HG03520 (cell line): Measurements from ENCODE around the gene DACT1.
A peak's percentile ranks its signal among the peaks of the same experiment; 100 is the strongest.

ENCODE experiments used
- ATAC-seq: cut with Tn5 transposase; IDR thresholded peaks from one replicate; pipeline ENCODE4 v1.9.1; 2021; ENCODE audit warnings: mild to moderate bottlenecking, moderate library complexity; ENCODE audit not compliant: unreplicated experiment

DACT1 gene

DNA sequence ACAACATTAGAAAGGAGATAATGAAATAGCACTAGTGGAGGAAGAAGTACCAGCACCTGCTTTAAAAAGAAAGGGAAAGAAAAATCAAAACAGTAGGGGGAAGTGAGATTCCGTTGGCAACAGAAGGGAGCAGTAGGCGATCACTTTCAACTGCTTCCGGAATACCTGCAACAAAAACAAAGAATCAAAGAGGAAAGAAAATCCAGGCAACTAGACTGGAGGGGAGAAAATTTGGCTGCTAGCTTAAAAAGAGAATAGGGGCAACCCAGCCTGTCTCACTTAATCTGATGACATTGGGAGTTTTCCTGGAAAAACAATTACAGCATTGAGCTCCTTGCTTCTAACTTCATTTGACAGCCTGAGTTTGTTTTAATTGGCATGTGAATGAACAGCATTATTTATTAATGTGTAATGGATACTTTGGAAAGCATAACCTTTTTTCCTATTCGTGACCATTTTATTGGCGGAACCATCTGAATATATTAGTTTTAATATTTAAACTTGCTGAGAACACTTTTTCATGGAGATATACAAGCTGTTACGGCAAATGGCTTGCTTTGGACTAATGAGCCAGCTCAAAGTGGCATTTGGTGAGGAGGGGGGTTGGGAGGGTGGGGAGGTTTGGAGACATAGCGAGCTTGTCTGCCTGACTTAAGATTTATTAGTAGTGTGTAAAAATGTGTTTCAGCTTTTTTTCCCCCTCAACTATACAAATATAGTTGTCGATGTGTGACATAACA is 2.5 kb upstream of the DACT1 start:
- ATAC-seq = no peak

DNA sequence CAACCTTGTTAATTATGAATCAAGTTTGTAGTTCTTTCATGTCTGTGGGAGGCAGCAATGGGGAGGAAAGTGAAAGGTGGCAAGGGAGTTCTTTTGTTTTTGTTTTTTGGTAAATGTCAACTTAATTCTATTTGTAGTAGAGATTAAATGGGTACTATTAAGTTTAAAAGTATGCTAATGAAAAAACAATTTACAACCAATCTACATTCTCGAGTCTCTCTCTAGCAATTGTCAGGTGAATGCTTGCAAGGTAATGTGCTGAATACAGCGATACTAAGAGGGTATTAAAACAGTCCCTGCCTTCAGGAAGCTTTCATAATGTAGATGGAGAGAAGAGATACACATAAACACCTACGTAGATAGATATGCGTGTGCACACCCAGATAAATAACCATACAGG is 1.6 kb upstream of the DACT1 start:
- ATAC-seq = no peak

DNA sequence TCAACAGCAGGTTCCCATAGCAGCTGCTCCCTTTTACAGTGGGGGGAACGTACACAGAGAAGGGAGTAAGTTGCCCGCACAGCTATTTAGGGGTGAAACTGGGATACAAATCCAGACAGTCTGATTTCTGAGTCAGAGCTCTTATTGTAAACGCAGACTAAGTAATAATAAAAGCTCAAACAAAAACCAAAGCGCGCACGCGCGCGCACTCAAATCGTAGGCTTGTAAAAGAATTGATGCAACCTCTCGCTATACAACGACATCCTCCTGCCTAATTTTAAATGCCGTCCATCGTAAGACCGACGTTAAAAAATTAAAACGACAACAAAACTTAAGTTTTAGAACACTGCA is 747 bp upstream of the DACT1 start:
- no peak for ATAC-seq

DNA sequence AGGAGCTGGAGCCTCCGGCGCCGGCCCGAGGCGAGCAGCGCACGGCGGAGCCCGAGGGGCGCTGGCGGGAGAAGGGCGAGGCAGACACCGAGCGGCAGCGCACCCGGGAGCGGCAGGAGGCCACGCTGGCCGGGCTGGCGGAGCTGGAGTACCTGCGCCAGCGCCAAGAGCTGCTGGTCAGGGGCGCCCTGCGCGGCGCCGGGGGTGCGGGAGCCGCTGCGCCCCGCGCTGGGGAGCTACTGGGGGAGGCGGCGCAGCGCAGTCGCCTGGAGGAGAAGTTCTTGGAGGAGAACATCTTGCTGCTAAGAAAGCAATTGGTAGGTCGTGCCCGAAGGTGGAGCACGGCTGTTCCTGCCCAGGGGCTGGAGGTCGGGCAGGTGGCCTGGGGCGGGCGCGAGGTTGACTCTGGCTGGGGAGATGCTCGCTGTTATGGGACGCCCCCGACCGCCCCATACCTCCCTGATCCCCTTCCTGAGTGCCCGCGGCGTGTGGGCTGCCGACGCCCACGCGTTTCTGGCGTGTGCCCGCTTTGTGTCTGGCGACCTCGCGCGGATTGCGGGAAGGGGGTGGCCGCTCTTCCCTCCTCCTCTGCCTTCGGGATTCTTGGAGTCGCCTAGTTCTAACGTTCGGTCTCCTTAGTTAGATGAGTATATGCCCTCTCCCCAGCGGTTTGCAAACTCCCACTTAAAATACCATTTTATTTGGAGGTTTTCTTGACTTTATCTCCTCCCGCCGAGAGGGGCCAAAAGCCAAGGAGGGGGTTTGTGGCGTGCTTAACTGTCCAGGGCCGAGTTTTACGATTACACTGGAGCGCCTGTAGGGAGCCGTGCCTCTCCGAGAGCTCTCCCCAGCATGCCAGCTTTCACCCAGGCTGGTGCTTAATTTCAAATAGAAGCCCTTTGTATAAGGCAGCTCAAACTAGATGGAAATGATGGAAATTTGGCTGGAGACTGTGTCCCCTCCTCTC is 752 bp downstream of the DACT1 start:
- ATAC-seq = peak; percentile 28

DNA sequence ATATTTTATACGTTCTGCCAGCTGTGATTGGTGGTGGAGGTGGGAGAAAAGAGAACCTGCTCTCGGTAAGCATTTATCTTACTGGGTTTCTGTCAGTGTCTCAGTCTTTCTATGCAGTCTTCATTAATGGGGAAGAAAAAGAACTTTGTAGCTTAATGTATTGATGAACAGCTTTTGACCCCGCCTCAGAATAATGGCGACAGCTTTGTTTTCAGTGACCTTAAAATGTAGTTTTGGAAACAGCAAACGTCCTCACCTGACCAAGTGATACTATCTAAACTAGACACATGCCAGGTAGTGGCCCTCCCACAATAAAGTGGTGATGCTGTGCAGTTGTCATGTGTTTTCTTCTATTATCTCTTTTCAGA is 1.4 kb downstream of the DACT1 start:
- no peak for ATAC-seq

DNA sequence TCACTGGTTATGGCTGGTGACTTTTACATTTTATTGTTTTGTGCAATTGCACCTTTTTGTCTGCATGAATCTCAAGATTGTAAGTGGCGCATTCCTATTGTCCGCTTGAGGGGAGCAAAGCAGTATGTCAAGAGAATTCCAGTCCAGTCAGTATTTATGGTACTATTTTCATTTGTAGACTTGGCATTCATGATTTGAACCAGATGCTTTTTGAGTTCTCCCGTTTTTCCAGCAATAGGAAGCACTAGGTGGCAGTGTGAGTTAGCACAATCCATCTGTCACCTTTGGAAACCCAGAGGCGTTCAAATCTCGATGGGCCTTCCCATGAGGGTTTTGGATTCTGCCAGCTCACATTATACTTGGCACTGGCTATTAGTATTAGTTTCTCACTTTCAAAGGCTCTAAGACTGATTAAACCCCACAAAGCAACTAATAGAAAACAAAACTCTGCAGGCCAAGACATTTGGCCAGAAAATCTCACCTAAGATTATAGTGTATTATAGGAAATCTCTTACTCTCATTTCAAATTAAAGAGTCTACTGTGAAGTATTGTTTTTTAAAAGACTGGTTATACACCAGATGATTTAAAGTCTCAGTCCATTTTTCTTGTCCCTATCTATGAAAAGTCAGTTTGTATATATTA is 2.2 kb downstream of the DACT1 start:
- ATAC-seq = no peak

DNA sequence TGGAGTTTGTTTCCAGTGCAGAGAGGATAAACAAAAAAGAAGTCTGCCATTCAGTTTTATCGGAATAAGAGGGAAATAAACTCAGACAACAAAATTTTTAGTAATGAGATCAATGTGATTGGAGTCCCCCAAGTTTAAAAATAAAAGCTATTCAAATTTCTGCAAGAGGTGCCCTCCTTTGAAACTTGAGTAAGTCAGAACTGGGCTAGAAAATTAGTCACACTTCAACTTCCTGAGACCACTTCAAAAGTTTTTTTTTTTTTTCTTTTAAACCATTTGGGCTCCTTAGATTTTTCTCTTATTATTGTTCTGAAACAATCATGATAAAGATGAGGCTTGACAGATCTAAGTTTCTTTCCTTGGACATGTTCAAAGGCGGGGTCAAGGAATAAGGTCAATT is 3.2 kb downstream of the DACT1 start:
- ATAC-seq = no peak

DNA sequence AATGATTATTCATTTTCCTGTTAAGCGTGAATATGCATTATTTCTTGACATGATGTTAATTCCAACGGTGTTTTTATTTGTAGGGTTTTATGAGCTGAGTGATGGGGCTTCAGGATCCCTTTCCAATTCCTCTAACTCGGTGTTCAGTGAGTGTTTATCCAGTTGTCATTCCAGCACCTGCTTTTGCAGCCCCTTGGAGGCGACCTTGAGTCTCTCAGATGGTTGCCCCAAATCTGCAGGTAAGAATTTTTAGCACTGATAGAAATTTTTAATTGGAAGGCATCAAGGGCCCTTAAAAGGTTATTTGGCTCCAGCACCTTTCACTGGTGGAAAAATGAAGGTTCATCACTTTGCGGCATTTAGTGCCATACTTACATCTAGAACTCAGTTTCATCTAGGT is 3.7 kb downstream of the DACT1 start:
- no peak for ATAC-seq

DNA sequence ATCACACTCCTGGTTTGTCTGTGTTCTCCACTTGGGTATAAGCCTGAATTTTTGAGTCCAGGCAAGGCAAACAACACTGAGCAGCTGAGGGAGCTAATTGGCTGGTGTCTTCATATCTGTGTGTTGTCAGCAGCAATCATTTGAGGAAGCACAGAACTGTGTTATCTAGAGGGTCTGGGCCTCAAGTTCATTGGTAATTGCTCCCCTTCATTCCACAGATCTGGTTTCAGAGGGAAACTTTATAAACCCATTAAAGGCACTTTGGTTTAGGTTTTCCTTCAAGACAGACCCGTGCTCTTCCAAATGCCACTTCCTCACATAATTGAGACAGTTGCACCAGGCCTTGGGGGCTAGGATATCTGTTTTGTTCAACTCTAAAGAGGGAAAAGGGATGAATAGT is 5.6 kb downstream of the DACT1 start:
- no peak for ATAC-seq

DNA sequence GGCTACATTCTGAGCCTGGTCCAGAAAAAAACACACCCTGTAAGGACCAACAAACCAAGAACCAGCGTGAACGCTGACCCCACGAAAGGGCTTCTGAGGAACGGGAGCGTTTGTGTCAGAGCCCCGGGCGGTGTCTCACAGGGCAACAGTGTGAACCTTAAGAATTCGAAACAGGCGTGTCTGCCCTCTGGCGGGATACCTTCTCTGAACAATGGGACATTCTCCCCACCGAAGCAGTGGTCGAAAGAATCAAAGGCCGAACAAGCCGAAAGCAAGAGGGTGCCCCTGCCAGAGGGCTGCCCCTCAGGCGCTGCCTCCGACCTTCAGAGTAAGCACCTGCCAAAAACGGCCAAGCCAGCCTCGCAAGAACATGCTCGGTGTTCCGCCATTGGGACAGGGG is 7.9 kb downstream of the DACT1 start:
- ATAC-seq = no peak

DNA sequence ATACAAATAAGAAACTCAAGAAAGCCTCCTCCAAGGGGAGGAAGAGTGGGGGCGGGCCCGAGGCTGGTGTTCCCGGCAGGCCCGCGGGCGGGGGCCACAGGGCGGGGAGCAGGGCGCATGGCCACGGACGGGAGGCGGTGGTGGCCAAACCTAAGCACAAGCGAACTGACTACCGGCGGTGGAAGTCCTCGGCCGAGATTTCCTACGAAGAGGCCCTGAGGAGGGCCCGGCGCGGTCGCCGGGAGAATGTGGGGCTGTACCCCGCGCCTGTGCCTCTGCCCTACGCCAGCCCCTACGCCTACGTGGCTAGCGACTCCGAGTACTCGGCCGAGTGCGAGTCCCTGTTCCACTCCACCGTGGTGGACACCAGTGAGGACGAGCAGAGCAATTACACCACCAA is 8.7 kb downstream of the DACT1 start:
- no peak for ATAC-seq

DNA sequence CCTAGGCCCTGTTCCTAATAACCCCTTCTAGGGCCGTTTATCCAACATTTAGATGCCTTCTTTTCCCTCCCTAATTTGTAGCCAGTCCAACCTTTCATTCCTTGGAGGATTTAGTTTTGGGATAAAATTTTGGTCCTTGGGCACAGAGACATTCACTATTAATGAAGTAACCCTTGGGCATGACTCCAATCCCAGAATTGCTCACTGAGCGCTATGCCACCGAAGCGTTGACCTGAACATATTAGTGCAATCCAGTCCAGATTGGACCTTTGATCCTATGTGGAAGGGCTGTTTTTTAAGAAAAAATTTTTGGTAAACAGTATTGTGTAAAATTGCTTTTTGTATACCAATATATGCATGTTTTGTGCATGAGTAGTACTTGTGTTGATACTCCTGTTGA is 10.0 kb downstream of the DACT1 start:
- ATAC-seq = no peak

DNA sequence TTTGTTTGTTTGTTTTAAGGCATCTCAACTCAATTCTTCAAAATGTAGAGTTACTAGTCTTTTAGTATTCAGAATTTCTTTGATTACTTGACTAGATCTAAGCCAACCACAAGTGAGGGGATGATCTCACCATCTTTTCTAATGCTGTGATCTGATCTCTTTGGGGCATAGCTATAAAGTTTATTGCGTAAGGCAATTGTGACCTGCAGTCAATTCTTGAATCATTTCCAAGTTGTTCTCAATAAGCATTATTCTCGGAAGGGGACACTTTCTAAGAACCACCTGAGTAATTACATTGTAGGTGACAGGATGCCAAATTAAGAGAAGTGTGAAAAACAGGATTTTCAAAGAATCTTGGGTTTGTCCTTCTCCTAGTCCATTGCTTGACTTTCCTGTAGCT is 13.1 kb downstream of the DACT1 start:
- no peak for ATAC-seq

DNA sequence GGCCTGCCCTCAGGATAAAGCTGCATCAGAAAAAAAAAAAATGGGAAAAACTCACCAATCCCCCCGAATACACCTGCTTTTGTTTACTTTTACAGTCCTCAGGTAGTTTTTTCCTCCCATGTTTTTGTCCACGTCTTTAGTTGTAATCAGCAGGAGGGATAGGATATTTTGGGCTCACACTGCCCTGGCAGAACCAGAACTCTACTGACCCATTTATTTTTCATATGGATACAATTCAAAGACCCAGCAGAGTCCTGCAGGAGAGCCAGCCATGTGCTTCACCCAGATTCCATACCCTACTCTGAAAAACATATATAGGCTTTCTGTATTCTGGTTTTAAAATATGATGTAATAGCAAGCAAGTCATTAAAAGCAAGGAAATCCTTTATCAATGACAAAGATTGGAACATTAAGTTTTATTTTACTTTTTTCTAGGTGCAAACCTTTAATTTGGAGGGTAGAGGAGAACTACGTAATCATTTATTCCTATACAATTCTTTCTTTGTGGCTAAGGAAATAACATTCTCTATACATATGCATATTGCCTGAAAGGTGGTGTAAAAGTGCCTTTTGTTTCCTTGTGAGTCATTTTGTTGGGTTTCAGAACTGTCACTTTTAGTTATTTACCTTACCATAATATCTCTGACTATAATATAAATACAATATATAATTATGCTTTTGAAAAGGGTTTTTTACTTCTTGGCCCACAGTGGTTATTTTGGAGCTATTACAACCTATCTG is 19.1 kb downstream of the DACT1 start:
- no peak for ATAC-seq

DNA sequence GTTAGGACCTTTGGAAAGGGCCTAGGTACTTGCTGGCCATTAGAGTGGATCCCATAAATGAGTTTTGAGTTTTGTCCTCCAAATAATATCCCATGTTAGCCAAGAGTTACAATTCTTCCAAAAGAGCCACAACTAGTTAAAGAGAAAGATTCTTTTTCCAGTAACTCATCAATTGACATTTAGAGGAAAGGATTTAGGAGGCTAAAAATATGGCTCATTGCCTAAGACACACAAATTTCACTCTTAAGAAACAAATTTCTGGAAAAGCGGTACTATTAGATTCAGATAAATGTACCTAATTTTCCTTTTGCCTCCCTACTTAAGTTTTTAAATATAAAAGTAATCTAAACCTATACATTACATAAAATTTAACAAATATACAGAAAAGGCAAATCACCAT is 21.3 kb downstream of the DACT1 start:
- no peak for ATAC-seq

DNA sequence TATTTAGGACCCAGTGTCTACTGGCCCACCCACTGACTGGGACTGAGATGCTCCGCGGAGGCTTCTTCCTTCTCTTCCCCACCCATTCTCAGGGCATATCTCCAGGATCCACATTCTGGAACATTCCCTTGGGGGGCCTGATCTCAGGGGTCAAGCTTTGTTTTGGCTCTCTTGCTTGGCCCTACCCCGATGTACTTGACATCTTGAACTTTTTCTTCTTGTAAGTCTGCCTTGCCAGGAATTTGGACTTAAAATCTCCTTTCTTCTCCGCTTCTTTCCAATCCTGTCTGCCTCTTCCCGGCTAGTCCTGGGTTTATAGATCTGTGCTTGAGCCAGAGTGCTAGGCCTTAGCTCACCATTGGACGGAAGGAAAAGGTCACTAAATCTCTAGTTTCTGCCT is 22.1 kb downstream of the DACT1 start:
- ATAC-seq = no peak

DNA sequence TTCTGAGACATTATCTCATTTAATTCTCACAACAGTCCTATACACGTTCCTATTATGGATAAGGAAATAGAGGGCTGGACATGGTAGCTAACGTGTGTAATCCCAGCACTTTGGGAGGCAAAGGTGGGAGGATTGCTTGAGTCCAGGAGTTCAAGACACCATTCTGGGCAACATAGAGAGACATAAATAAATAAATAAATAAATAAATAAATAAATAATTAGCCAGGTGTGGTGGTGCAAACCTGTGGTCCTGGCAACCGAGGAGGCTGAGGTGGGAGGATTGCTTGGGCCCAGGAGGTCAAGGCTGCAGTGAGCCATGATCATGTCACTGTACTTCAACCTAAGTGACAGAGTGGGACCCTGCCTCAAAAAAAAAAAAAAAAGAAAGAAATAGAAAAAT is 22.6 kb downstream of the DACT1 start:
- no peak for ATAC-seq

DNA sequence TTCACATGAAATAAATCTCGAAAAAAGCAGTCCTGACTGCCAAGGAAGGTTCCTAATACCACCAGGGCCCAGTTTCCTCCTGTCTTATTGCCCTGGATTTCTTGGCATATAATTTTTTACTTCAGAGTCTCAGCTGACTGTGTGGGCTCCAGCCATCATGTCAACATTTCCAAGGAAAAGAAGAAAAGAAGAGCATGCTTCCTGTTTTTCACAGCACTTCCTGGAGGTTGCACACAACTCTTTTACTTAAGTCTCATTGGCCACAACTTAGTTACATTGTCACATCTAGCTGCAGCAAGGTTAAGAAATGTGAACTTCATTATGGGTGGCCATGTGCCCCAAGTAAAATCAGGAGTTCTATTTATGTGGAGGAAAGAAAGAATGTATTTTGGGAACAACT is 24.3 kb downstream of the DACT1 start:
- ATAC-seq = no peak

DNA sequence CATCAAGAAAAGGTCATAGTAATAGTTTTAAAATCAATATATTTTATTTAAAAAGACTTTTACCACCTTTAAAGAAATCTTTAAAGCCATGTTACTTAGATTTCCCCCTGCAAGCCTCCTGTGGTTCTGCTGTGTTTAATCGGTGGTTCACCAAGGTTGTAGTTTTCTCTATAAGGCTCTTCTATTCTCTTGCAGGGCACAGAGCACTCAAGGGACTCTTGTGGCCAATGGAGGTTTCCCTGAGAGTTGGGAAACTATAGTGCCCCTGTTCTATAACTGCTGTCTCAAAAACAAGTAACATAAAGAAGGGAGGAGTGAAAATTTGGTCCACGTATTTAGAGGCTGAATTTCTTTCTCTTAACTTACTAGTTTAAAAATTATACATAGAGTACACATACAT is 25.0 kb downstream of the DACT1 start:
- no peak for ATAC-seq

DNA sequence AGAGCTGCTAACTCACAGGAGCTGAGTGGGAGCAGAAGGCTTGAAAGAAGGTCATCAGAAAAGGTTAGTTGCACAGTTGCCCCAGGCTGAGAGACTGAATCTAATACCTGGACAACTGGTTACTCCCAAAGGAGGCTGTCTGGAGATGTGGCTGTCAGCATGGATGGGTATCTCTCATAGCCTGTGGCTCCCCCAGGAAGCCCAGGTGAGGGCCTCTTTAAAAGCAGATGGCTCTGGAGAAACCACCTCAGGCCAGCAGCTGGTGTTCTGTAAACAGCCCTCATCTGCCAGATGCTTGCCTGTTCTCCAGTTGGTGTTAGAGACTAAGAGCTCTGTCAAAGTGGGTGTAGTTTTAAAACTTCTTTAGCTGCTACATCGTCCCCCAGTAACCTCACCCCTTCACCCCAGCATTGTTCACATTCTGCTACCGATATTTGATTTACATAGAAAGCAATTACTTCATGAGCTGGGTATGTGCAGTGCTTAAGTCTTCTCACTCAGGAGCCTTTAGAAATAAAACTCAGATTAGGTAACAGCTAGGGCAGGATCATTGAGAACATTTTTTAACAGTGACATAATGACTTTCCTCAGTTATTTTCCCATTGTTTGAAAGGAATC is 25.8 kb downstream of the DACT1 start:
- no peak for ATAC-seq
